GM23338 (cell line): ENCODE results near the gene PHTF2.

Experiments
- CTCF ChIP-seq, 2 experiments: fragments of 200-600 bp in 1 of 2; sonication (generic) in 1 of 2; conservative IDR thresholded peaks; 2 replicates each; pipeline versions ENCODE4 v1.5.1 to v1.6.1; 2016 to 2017; ENCODE audit warnings: antibody characterized with exemption in 2 of 2, low read depth in 2 of 2, mild to moderate bottlenecking in 2 of 2, moderate library complexity in 1 of 2
- EZH2 ChIP-seq: fragments of 200-600 bp; sonication (generic); IDR thresholded peaks from one replicate; pipeline ENCODE4 v1.8.0; 2017; ENCODE audit warnings: antibody characterized with exemption, mild to moderate bottlenecking, low read depth; ENCODE audit not compliant: unreplicated experiment
- POLR2AphosphoS5 ChIP-seq: IDR thresholded peaks from 2 replicates; pipeline ENCODE4 v1.6.1; 2016; ENCODE audit warnings: antibody characterized with exemption, low read depth

GRCh38 chr7:77888998-77889397 lies 90.4 kb downstream of the PHTF2 start:
- TF ChIP-seq EZH2: no peak
- no peak for TF ChIP-seq CTCF (conservative IDR thresholded peaks at IDR 0.05; ENCODE audit: low read depth in 2 of 2)
- no peak for TF ChIP-seq POLR2AphosphoS5
